Measurements from ENCODE around the gene RNGTT.
"Not testable (repeated sequence)": the region's sequence is repeated elsewhere in the genome, so short reads cannot be mapped to it uniquely, and the experiment has no call there.

Gene RNGTT

GRCh38 chr6:88807622-88808021 is 155.8 kb downstream of the RNGTT start:
- TF ChIP-seq, protein P1, sequence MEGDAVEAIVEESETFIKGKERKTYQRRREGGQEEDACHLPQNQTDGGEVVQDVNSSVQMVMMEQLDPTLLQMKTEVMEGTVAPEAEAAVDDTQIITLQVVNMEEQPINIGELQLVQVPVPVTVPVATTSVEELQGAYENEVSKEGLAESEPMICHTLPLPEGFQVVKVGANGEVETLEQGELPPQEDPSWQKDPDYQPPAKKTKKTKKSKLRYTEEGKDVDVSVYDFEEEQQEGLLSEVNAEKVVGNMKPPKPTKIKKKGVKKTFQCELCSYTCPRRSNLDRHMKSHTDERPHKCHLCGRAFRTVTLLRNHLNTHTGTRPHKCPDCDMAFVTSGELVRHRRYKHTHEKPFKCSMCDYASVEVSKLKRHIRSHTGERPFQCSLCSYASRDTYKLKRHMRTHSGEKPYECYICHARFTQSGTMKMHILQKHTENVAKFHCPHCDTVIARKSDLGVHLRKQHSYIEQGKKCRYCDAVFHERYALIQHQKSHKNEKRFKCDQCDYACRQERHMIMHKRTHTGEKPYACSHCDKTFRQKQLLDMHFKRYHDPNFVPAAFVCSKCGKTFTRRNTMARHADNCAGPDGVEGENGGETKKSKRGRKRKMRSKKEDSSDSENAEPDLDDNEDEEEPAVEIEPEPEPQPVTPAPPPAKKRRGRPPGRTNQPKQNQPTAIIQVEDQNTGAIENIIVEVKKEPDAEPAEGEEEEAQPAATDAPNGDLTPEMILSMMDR (IDR thresholded peaks at IDR 0.05; ENCODE audit: low read depth, low read length) = no peak

DNA sequence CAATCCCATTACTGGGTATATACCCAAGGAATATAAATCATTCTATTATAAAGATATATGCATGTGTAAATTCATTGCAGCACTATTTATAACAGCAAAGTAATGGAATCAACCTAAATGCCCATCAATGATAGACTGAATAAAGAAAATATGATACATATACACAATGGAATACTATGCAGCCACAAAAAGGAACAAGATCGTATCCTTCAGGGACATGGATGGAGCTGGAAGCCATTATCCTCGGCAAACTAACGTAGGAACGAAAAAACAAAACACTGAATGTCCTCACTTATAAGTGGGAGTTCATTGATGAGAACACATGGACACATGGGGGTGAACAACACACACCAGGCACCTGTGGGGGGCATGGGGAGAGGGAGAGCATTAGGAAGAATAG is 156.7 kb downstream of the RNGTT start:
- no peak overlapping the region for H3K4me3 ChIP-seq (ENCODE audit: low read depth, low read length)
- TF ChIP-seq, protein P1 (IDR thresholded peaks at IDR 0.05; ENCODE audit: low read depth, low read length) = no peak

More at GRCh38 chr6:88807622-88808021, 155.8 kb downstream of the RNGTT start:
- no peak overlapping the region for H3K4me3 ChIP-seq (ENCODE audit: low read depth, low read length)

- H3K4me3 ChIP-seq (ENCODE audit: low read depth, low read length) = no peak overlapping the region
- TF ChIP-seq, protein P1 (IDR thresholded peaks at IDR 0.05; ENCODE audit: low read depth, low read length) = no peak
Observed at GRCh38 chr6:88804701-88805100, 158.7 kb downstream of the RNGTT start.

- TF ChIP-seq, protein P1 (IDR thresholded peaks at IDR 0.05; ENCODE audit: low read depth, low read length) = no peak
- H3K4me3 ChIP-seq (ENCODE audit: low read depth, low read length) = no peak overlapping the region
Observed at GRCh38 chr6:88785478-88785877, 177.9 kb downstream of the RNGTT start.

DNA sequence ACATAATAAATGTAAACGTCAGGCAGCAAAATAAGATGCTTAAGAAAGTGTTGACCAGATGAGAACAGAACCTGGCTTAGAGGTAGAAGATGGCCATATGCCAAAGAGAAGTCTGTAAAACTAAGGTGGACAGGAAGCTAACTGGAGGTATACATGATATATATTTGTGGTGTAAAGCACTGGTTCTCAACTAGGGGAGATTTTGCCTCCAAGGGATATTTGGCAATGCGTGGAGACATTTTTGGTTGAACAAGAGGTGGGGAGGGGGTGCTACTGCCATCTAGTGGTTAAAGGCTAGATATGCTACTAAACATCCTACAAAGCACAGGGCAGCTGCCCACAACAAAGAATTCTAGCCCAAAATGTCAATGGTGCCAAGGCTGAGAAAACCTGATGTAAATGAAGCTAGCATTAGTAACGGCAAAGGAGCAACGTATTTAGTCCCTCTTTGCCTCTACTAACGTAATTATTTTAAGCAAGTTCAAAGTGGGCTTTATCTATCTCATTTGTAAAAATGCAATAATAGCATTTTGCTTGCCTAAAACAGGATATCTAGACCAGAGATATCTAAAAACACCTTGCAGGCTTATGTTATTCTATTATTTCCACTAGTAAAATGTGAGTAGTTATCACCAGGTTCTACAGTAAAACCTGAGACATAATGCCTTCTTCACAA is 182.6 kb downstream of the RNGTT start:
- TF ChIP-seq, protein P1 (IDR thresholded peaks at IDR 0.05; ENCODE audit: low read depth, low read length) = peak; percentile 81
- H3K4me3 ChIP-seq (ENCODE audit: low read depth, low read length) = no peak overlapping the region

- TF ChIP-seq, protein P1 (IDR thresholded peaks at IDR 0.05; ENCODE audit: low read depth, low read length) = no peak
- no peak overlapping the region for H3K4me3 ChIP-seq (ENCODE audit: low read depth, low read length)
Observed at GRCh38 chr6:88775866-88776571, 187.4 kb downstream of the RNGTT start.

DNA sequence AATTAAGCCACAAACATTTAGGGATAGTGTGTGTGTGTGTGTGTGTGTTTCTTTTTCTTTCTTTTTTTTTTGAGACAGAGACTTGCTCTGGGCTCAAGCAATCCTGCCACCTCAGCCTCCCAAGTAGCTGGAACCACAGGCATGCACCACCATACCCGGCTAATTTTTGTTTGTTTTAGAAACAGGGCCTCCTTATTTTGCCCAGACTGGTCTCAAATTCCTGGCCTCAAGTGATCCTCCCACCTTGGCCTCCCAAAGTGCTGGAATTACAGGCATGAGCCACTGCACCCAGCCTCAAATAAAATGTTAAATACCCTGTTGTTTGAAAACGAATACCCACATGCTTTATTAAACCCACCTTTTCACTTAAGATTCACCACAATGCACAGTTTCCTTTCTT is 195.3 kb downstream of the RNGTT start:
- not testable (repeated sequence) for H3K4me3 ChIP-seq (ENCODE audit: low read depth, low read length)

All from WI38 (cell line).